B cell (primary cell): ENCODE results near the gene TSTD1. TPM values are rescaled to one million over a fixed set of nuclear protein-coding genes. Genes with fewer than 3 reads are reported as not detected.
A peak's percentile ranks its signal among the peaks of the same experiment; 100 is the strongest.
"Not testable (repeated sequence)": the region's sequence is repeated elsewhere in the genome, so short reads cannot be mapped to it uniquely, and the experiment has no call there.

ENCODE experiments used
- ATAC-seq: fragments of 200-7000 bp; cut with Tn5 transposase; one replicate; pipeline ENCODE4 v1.10.0; 2021; ENCODE audit warnings: low read depth, mild to moderate bottlenecking, moderate number of reproducible peaks, moderate library complexity
- CTCF ChIA-PET: fragments of 350-600 bp; sonication (Branson Sonifier 250); formaldehyde crosslinking; loops from one replicate; lab custom pipeline; 2021; ENCODE audit warnings: antibody characterized with exemption, inconsistent platforms; lab: Charles Lee
- POLR2A ChIA-PET: fragments of 350-600 bp; sonication (Branson Sonifier 250); formaldehyde crosslinking; loops from one replicate; lab custom pipeline; 2021; ENCODE audit warnings: antibody characterized with exemption; lab: Charles Lee
- DNase-seq: peaks from one replicate; pipeline ENCODE4 v3.0.0; 2013
- H2AFZ ChIP-seq: 2 replicates; pipeline ENCODE4 v1.6.1; 2012; ENCODE audit warnings: mild to moderate bottlenecking, low read depth, low read length; ENCODE audit not compliant: insufficient read depth, poor library complexity, severe bottlenecking
- H3K27ac ChIP-seq, 2 donors: 1 replicate in 1 of 2; 2 replicates in 1 of 2; pipeline ENCODE4 v1.5.1; 2012 to 2013; ENCODE audit warnings: low read length in 2 of 2, mild to moderate bottlenecking in 2 of 2, moderate library complexity in 1 of 2
- H3K27me3 ChIP-seq, 4 experiments: fragments of 200-600 bp in 1 of 4; sonication (generic) in 1 of 4; replicated peaks in 1 of 4; 1 replicate in 2 of 4; 2 replicates in 2 of 4; pipeline versions ENCODE4 v1.6.1 to v1.7.0; 2013 to 2016; ENCODE audit warnings: low read length in 3 of 4, mild to moderate bottlenecking in 2 of 4, mixed read lengths in 1 of 4, moderate library complexity in 1 of 4; ENCODE audit not compliant: insufficient read depth in 4 of 4, control insufficient read depth in 3 of 4; ENCODE audit errors: control extremely low read depth in 1 of 4
- H3K36me3 ChIP-seq, 2 experiments: replicated peaks in 1 of 2; 1 replicate in 1 of 2; 2 replicates in 1 of 2; pipeline versions ENCODE4 v1.6.1 to v1.7.1; 2013; ENCODE audit warnings: low read length in 1 of 2; ENCODE audit not compliant: insufficient read depth in 2 of 2, control insufficient read depth in 1 of 2; ENCODE audit errors: control extremely low read depth in 1 of 2, extremely low read depth in 1 of 2
- H3K4me1 ChIP-seq, 2 donors: fragments of 200-600 bp in 1 of 2; sonication (generic) in 1 of 2; 1 replicate in 1 of 2; 2 replicates in 1 of 2; pipeline versions ENCODE4 v1.5.1 to v1.6.1; 2013 to 2017; ENCODE audit warnings: low read length in 2 of 2; ENCODE audit not compliant: control insufficient read depth in 2 of 2, insufficient read depth in 2 of 2
- H3K4me2 ChIP-seq: replicated peaks from 2 replicates; pipeline ENCODE3; 2012; ENCODE audit warnings: mild to moderate bottlenecking, low read depth, low read length; ENCODE audit not compliant: poor library complexity, severe bottlenecking
- H3K4me3 ChIP-seq, 5 experiments: fragments of 200-600 bp in 1 of 5; sonication (generic) in 1 of 5; 1 replicate in 3 of 5; 2 replicates in 2 of 5; pipeline versions ENCODE4 v1.5.1 to v1.7.0; 2011 to 2016; ENCODE audit warnings: low read length in 4 of 5, mild to moderate bottlenecking in 4 of 5, low read depth in 2 of 5, control low read depth in 1 of 5, moderate library complexity in 1 of 5; ENCODE audit not compliant: insufficient read depth in 1 of 5; ENCODE audit errors: control extremely low read depth in 1 of 5, extremely low read depth in 1 of 5
- H3K79me2 ChIP-seq: fragments of 200-600 bp; sonication (generic); one replicate; pipeline ENCODE4 v1.6.0; 2016; ENCODE audit warnings: low read length; ENCODE audit not compliant: control insufficient read depth, insufficient read depth
- H3K9ac ChIP-seq: fragments of 200-600 bp; sonication (generic); 2 replicates; pipeline ENCODE4 v1.6.1; 2017; ENCODE audit warnings: mild to moderate bottlenecking, low read length, moderate library complexity
- H3K9me3 ChIP-seq, 3 donors: one replicate each; pipeline versions ENCODE4 v1.6.1 to v1.7.1; 2013; ENCODE audit warnings: low read length in 2 of 3; ENCODE audit not compliant: control insufficient read depth in 2 of 3, insufficient read depth in 1 of 3; ENCODE audit errors: control extremely low read depth in 1 of 3
- H4K20me1 ChIP-seq: 2 replicates; pipeline ENCODE4 v1.6.0; 2012; ENCODE audit warnings: mild to moderate bottlenecking, low read length; ENCODE audit not compliant: insufficient read depth, control insufficient read depth, poor library complexity, severe bottlenecking
- H3K27ac Mint-ChIP-seq: one replicate; pipeline ENCODE4 v1.8.0; 2021; ENCODE audit warnings: mixed read lengths
- H3K27me3 Mint-ChIP-seq: one replicate; pipeline ENCODE4 v1.8.0; 2021; ENCODE audit warnings: mixed read lengths
- H3K4me1 Mint-ChIP-seq: one replicate; pipeline ENCODE4 v1.8.0; 2021; ENCODE audit warnings: mixed read lengths
- H3K4me3 Mint-ChIP-seq: one replicate; pipeline ENCODE4 v1.8.0; 2021; ENCODE audit warnings: mixed read lengths
- H3K9me3 Mint-ChIP-seq: one replicate; pipeline ENCODE4 v1.8.0; 2022; ENCODE audit warnings: mixed read lengths; ENCODE audit not compliant: insufficient read depth
- WGBS: methylation state at CpG from one replicate; pipeline ENCODE4 v1.1.5; 2013; ENCODE audit warnings: missing lambda C conversion rate; ENCODE audit not compliant: insufficient coverage; 5-methylcytosine and 5-hydroxymethylcytosine counted together
- intact Hi-C: fragments of 100-400 bp; cut with micrococcal nuclease; formaldehyde crosslinking; loops from one replicate; pipeline ENCODE4 v1.10.0; 2022
- polyA plus RNA-seq: library from polyadenylated mRNA; depleted of rRNA; stranded (reverse); fragments of >200 nt; gene quantifications from 2 replicates; pipeline ENCODE4 v1.2.3, GENCODE V29; 2012
- total RNA-seq, 2 donors: library from RNA; stranded (reverse); fragments of 120-200 nt in 1 of 2; gene quantifications; 1 replicate in 1 of 2; 2 replicates in 1 of 2; pipeline versions ENCODE4 v1.2.3 to v1.2.4, GENCODE V29; 2013 to 2022

Gene TSTD1
- total and polyA plus RNA-seq, 2 donors (not counting 1 experiment from before 2014, with no cell fraction given): 85.6 to 242 TPM

DNA sequence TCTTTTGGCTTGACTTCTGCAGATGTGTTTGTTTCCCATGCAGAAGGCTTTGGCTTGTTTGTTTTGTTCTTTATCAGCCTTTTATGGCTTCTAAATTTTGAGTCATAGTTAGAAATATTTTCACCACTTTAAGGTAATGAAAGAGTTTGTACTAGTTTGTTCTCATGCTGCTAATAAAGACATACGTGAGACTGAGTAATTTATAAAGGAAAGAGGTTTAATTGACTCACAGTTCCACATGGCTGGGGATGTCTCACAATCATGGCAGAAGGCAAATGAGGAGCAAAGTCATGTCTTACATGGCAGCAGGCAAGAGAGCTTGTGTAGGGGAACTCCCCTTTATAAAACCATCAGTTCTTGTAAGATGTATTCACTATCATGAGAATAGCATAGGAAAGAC lies 11.8 kb downstream of the TSTD1 start:
- DNase-seq, H3K4me2 ChIP-seq, H4K20me1 ChIP-seq, H3K9me3 Mint-ChIP-seq, H3K27ac ChIP-seq, H3K36me3 ChIP-seq, H3K27me3 Mint-ChIP-seq, intact Hi-C loops, H3K27me3 ChIP-seq, H3K4me1 ChIP-seq, H3K4me3 Mint-ChIP-seq, H3K4me1 Mint-ChIP-seq, H3K27ac Mint-ChIP-seq, H2AFZ ChIP-seq, H3K9me3 ChIP-seq, H3K4me3 ChIP-seq, H3K9ac ChIP-seq, ATAC-seq: not testable (repeated sequence)
- H3K79me2 ChIP-seq: peaks cover 22% of the 10 kb centered on the region
- POLR2A ChIA-PET: interaction anchor here (0.7 to 1.6 kb wide), 4 partner anchors 11 to 28 kb away, joined by 3 to 7 read pairs (median 4); no protein-coding TSS in a partner anchor
- WGBS: 56% methylated on average over 1 of the region's 1 CpG
- CTCF ChIA-PET: interaction anchor here (0.6 to 1.2 kb wide), 4 partner anchors 13 to 251 kb away, joined by 3 to 7 read pairs (median 3); partner anchors contain the start of gene KLHDC9

DNA sequence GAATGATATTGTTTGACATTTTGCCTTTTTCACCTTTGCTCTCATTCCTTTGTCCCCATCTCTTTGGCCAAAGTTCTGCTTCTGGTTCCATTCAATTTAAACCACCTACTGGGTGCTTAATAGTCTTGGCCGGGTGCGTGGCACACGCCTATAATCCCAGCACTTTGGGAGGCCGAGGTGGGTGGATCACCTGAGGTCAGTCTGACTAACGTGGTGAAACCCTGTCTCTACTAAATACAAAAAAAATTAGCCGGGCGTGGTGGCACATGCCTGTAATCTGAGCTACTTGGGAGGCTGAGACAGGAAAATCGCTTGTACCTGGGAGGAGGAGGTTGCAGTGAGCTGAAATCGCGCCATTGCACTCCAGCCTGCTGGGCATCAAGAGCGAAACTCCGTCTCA lies 16.3 kb downstream of the TSTD1 start:
- peaks cover 24% of the 10 kb centered on the region for H3K4me1 Mint-ChIP-seq
- H3K4me2 ChIP-seq, H3K9me3 Mint-ChIP-seq, H3K79me2 ChIP-seq, ATAC-seq, H3K36me3 ChIP-seq, DNase-seq, H3K9ac ChIP-seq, H2AFZ ChIP-seq, H3K9me3 ChIP-seq, H3K4me3 ChIP-seq, H3K27me3 ChIP-seq, H4K20me1 ChIP-seq, H3K27me3 Mint-ChIP-seq, H3K27ac ChIP-seq: not testable (repeated sequence)
- H3K4me1 ChIP-seq: peaks cover 22 to 23% of the 10 kb centered on the region in 2 donors
- POLR2A ChIA-PET: interaction anchor here (0.6 to 1.4 kb wide), 2 partner anchors 9 to 14 kb away, joined by 4 to 5 read pairs; no protein-coding TSS in a partner anchor
- peak overlapping the region; percentile 69 for H3K27ac Mint-ChIP-seq
- intact Hi-C loops: loop anchor here (5.0 kb wide), 1 partner anchor 75 kb away; the partner anchor contains the start of gene KLHDC9
- peak overlapping the region; percentile 42 for H3K4me3 Mint-ChIP-seq
- CTCF ChIA-PET: interaction anchor here (0.7 to 2.4 kb wide), 3 partner anchors 25 to 75 kb away, joined by 4 to 19 read pairs (median 4); partner anchors contain the start of genes ARHGAP30 and KLHDC9
- WGBS: 98% methylated on average over 8 of the region's 12 CpGs
